IMR-90 (cell line): Measurements from ENCODE around the gene NAA50. TPM values are rescaled to one million over a fixed set of nuclear protein-coding genes. Genes with fewer than 3 reads are reported as not detected.

ENCODE experiments used
- ATAC-seq: fragments of 200-7000 bp; cut with Tn5 transposase; 2 replicates; pipeline ENCODE4 v1.9.1; 2020; ENCODE audit warnings: low read depth, mild to moderate bottlenecking, moderate library complexity
- BruUV-seq: library from RNA; stranded (reverse); fragments of 400-500 nt; replicated peaks from 2 replicates; lab custom pipeline; 2021; lab: Mats Ljungman, UMichigan
- CTCF ChIA-PET: fragments of 300-600 bp; formaldehyde crosslinking; extraction: SDS; loops from one replicate; lab custom pipeline; 2021; ENCODE audit warnings: antibody characterized with exemption; lab: Yijun Ruan, JAX
- POLR2A ChIA-PET: fragments of 300-600 bp; sonication (Branson Sonifier 250); formaldehyde crosslinking; loops from one replicate; lab custom pipeline; 2022; ENCODE audit warnings: antibody characterized with exemption; ENCODE audit not compliant: unreplicated experiment; lab: Charles Lee
- DNase-seq: peaks from one replicate; pipeline ENCODE4 v3.0.0; 2013
- H2AFZ ChIP-seq: replicated peaks from 2 replicates; pipeline ENCODE3; 2013; ENCODE audit warnings: low read length, mild to moderate bottlenecking; ENCODE audit not compliant: poor library complexity
- H2AK5ac ChIP-seq: 2 replicates; pipeline ENCODE4 v1.6.1; 2013; ENCODE audit warnings: low read depth, low read length, inconsistent platforms
- H2AK9ac ChIP-seq: replicated peaks from 2 replicates; pipeline ENCODE3; 2013; ENCODE audit warnings: mild to moderate bottlenecking, low read depth, low read length, moderate library complexity; ENCODE audit not compliant: poor library complexity
- H2BK120ac ChIP-seq: 2 replicates; pipeline ENCODE4 v1.6.1; 2013; ENCODE audit warnings: low read depth, low read length, inconsistent platforms
- H2BK15ac ChIP-seq: 3 replicates; pipeline ENCODE4 v1.6.1; 2013; ENCODE audit warnings: low read depth, low read length, inconsistent platforms
- H2BK20ac ChIP-seq: 2 replicates; pipeline ENCODE4 v1.6.1; 2013; ENCODE audit warnings: low read depth, mild to moderate bottlenecking, inconsistent platforms, low read length, moderate library complexity
- H2BK5ac ChIP-seq: 2 replicates; pipeline ENCODE4 v1.6.1; 2013; ENCODE audit warnings: mild to moderate bottlenecking, low read depth, low read length, inconsistent platforms; ENCODE audit not compliant: poor library complexity, severe bottlenecking
- H3K14ac ChIP-seq: replicated peaks from 2 replicates; pipeline ENCODE4 v1.6.1; 2013; ENCODE audit warnings: low read depth, low read length, inconsistent platforms
- H3K18ac ChIP-seq: 2 replicates; pipeline ENCODE4 v1.6.1; 2013; ENCODE audit warnings: low read depth, low read length, control low read depth
- H3K23ac ChIP-seq: 2 replicates; pipeline ENCODE4 v1.6.1; 2013; ENCODE audit warnings: low read depth, low read length, inconsistent platforms
- H3K27ac ChIP-seq: 2 replicates; pipeline ENCODE4 v1.5.1; 2013; ENCODE audit warnings: mild to moderate bottlenecking, control low read depth, low read length; ENCODE audit not compliant: insufficient read depth
- H3K27me3 ChIP-seq: 2 replicates; pipeline ENCODE4 v1.6.1; 2013; ENCODE audit warnings: low read length; ENCODE audit not compliant: control insufficient read depth, insufficient read depth
- H3K36me3 ChIP-seq: 2 replicates; pipeline ENCODE4 v1.6.1; 2013; ENCODE audit warnings: low read length, mixed read lengths; ENCODE audit not compliant: control insufficient read depth, insufficient read depth
- H3K4ac ChIP-seq: 2 replicates; pipeline ENCODE4 v1.6.1; 2013; ENCODE audit warnings: low read depth, low read length, inconsistent platforms
- H3K4me1 ChIP-seq: 2 replicates; pipeline ENCODE4 v1.6.1; 2013; ENCODE audit warnings: low read length, mixed read lengths; ENCODE audit not compliant: control insufficient read depth, insufficient read depth
- H3K4me2 ChIP-seq: 2 replicates; pipeline ENCODE4 v1.6.1; 2013; ENCODE audit warnings: low read depth, mild to moderate bottlenecking, control low read depth, low read length, moderate library complexity
- H3K4me3 ChIP-seq: 2 replicates; pipeline ENCODE4 v1.5.1; 2013; ENCODE audit warnings: low read depth, mild to moderate bottlenecking, control low read depth, low read length, moderate library complexity; ENCODE audit not compliant: insufficient read depth
- H3K56ac ChIP-seq: 2 replicates; pipeline ENCODE4 v1.6.1; 2013; ENCODE audit warnings: low read length, inconsistent platforms; ENCODE audit not compliant: insufficient read depth; ENCODE audit errors: extremely low read depth
- H3K79me1 ChIP-seq, 2 experiments: 2 replicates each; pipeline ENCODE4 v1.6.1; 2013; ENCODE audit warnings: low read length in 2 of 2, inconsistent platforms in 1 of 2, low read depth in 1 of 2
- H3K9ac ChIP-seq: 2 replicates; pipeline ENCODE4 v1.6.1; 2013; ENCODE audit warnings: low read depth, low read length, control low read depth
- H3K9me1 ChIP-seq: 2 replicates; pipeline ENCODE4 v1.6.1; 2013; ENCODE audit warnings: low read length, inconsistent platforms; ENCODE audit not compliant: insufficient read depth
- H3K9me3 ChIP-seq: 2 replicates; pipeline ENCODE4 v1.6.1; 2013; ENCODE audit warnings: low read length; ENCODE audit not compliant: control insufficient read depth, insufficient read depth
- H4K20me1 ChIP-seq: 2 replicates; pipeline ENCODE4 v1.6.1; 2013; ENCODE audit warnings: low read length, inconsistent platforms; ENCODE audit not compliant: insufficient read depth
- H4K5ac ChIP-seq: 2 replicates; pipeline ENCODE4 v1.6.1; 2013; ENCODE audit warnings: mild to moderate bottlenecking, low read depth, low read length, control low read depth
- H4K8ac ChIP-seq, 2 experiments: 2 replicates each; pipeline ENCODE4 v1.6.1; 2013; ENCODE audit warnings: low read depth in 2 of 2, low read length in 2 of 2, control low read depth in 1 of 2, inconsistent platforms in 1 of 2
- H4K91ac ChIP-seq: 2 replicates; pipeline ENCODE4 v1.6.1; 2013; ENCODE audit warnings: low read depth, low read length, inconsistent platforms; ENCODE audit not compliant: insufficient read depth
- BHLHE40 ChIP-seq: fragments of 150-350 bp; IDR thresholded peaks from 2 replicates; pipeline ENCODE4 v1.6.1; 2016; ENCODE audit warnings: mild to moderate bottlenecking, low read depth, low read length
- CEBPB ChIP-seq: IDR thresholded peaks from 2 replicates; pipeline ENCODE4 v1.6.1; 2012; ENCODE audit warnings: low read depth, low read length, improper control_type of control experiment
- CHD1 ChIP-seq: IDR thresholded peaks from 2 replicates; pipeline ENCODE4 v1.6.1; 2012; ENCODE audit warnings: low read depth, low read length, improper control_type of control experiment
- CTCF ChIP-seq: conservative IDR thresholded peaks from 2 replicates; pipeline ENCODE4 v1.5.1; 2012; ENCODE audit warnings: mild to moderate bottlenecking, low read depth, low read length, improper control_type of control experiment
- FOS ChIP-seq: fragments of 150-350 bp; IDR thresholded peaks from 2 replicates; pipeline ENCODE4 v1.6.1; 2016; ENCODE audit warnings: low read depth, low read length
- MAFK ChIP-seq: IDR thresholded peaks from 2 replicates; pipeline ENCODE4 v1.6.1; 2012; ENCODE audit warnings: low read depth, low read length, improper control_type of control experiment
- MAZ ChIP-seq: IDR thresholded peaks from 2 replicates; pipeline ENCODE4 v1.6.1; 2012; ENCODE audit warnings: low read depth, mild to moderate bottlenecking, low read length, improper control_type of control experiment, moderate library complexity, borderline replicate concordance
- MXI1 ChIP-seq: IDR thresholded peaks from 2 replicates; pipeline ENCODE4 v1.6.1; 2012; ENCODE audit warnings: low read depth, mild to moderate bottlenecking, low read length, moderate library complexity, borderline replicate concordance
- NFE2L2 ChIP-seq: fragments of 150-350 bp; IDR thresholded peaks from 2 replicates; pipeline ENCODE4 v1.6.1; 2016; ENCODE audit warnings: low read depth, mild to moderate bottlenecking, low read length
- POLR2A ChIP-seq: IDR thresholded peaks from 2 replicates; pipeline ENCODE4 v1.6.1; 2012; ENCODE audit warnings: mild to moderate bottlenecking, low read depth, low read length
- RAD21 ChIP-seq: IDR thresholded peaks from 2 replicates; pipeline ENCODE4 v1.6.1; 2012; ENCODE audit warnings: low read length, improper control_type of control experiment
- RCOR1 ChIP-seq: IDR thresholded peaks from 2 replicates; pipeline ENCODE4 v1.6.1; 2012; ENCODE audit warnings: mild to moderate bottlenecking, low read length, improper control_type of control experiment; ENCODE audit not compliant: insufficient replicate concordance
- RFX5 ChIP-seq: IDR thresholded peaks from 2 replicates; pipeline ENCODE4 v1.8.0; 2012; ENCODE audit warnings: low read depth, mild to moderate bottlenecking, low read length, moderate library complexity
- SMC3 ChIP-seq: fragments of 150-350 bp; IDR thresholded peaks from 2 replicates; pipeline ENCODE4 v1.6.1; 2016; ENCODE audit warnings: low read depth, mild to moderate bottlenecking, antibody characterized with exemption, low read length, moderate library complexity
- USF2 ChIP-seq: fragments of 150-350 bp; IDR thresholded peaks from 2 replicates; pipeline ENCODE4 v1.6.1; 2017; ENCODE audit warnings: mild to moderate bottlenecking, antibody characterized with exemption, low read length, low read depth
- WGBS, 2 experiments: methylation state at CpG; one replicate each; pipeline versions ENCODE4 v1.1.5 to v1.1.7; 2013; ENCODE audit warnings: missing lambda C conversion rate in 2 of 2; ENCODE audit not compliant: insufficient read length in 1 of 2; ENCODE audit errors: extremely low coverage in 2 of 2; 5-methylcytosine and 5-hydroxymethylcytosine counted together
- dilution Hi-C: fragments of 300-500 bp; cut with HindIII; formaldehyde crosslinking; loops from one replicate; pipeline ENCODE4 v1.14.3; 2018; ENCODE audit warnings: low sequenced_read_pairs; ENCODE audit not compliant: unreplicated experiment
- in situ Hi-C: fragments of 300-500 bp; cut with MboI; formaldehyde crosslinking; loops from 3 replicates; pipeline ENCODE4 v1.14.3; 2019; ENCODE audit warnings: low sequenced_read_pairs, inconsistent platforms, mixed read lengths
- intact Hi-C: fragments of 100-400 bp; cut with micrococcal nuclease; formaldehyde crosslinking; loops from 2 replicates; pipeline ENCODE4 v1.10.0; 2022
- polyA plus RNA-seq, 3 experiments: library from polyadenylated mRNA; depleted of rRNA; stranded (reverse); fragments of >200 nt; gene quantifications; 2 replicates each; pipeline ENCODE4 v1.2.3, GENCODE V29; 2012; ENCODE audit warnings: low replicate concordance in 1 of 3
- total RNA-seq: library from RNA; depleted of rRNA; stranded (reverse); fragments of >200 nt; gene quantifications from 2 replicates; pipeline ENCODE4 v1.2.3, GENCODE V29; 2012
- TF ChIP-seq, protein P1 (sequence below): fragments of 150-350 bp; IDR thresholded peaks from 2 replicates; pipeline ENCODE4 v1.6.1; 2016; ENCODE audit warnings: low read depth, mild to moderate bottlenecking, low read length, moderate library complexity, borderline replicate concordance

Gene NAA50
- total and polyA plus RNA-seq, 2 of the 4 experiments (the other 2 are of a cell fraction) = 42.4 to 125 TPM

GRCh38 chr3:113775516-113775915, 29.5 kb upstream of the NAA50 start:
- BruUV-seq = no TSS peak
- dilution Hi-C loops = no loop called here

More at GRCh38 chr3:113775516-113775915, 29.5 kb upstream of the NAA50 start:
- Histone ChIP-seq H4K8ac (peak overlapping the region in 1 of 2 experiments; percentile 40; a peak in 1 of 4 replicates), H2BK120ac (peak overlapping the region; percentile 72; the same call in 1 of the 2 replicates), H2BK20ac (peak overlapping the region; percentile 60), H3K23ac (peak overlapping the region; percentile 63; the same call in 1 of the 2 replicates), H4K91ac (peak overlapping the region; percentile 44; the same call in 1 of the 2 replicates), H3K18ac (peak overlapping the region; percentile 71; the same call in 1 of the 2 replicates), H3K79me1 (peaks cover 30 to 35% of the 10 kb centered on the region in 2 experiments), H3K27ac (no peak overlapping the region), H3K9me1 (peaks cover 10% of the 10 kb centered on the region), H3K14ac (peak overlapping the region; percentile 48; the same call in 1 of the 2 replicates), H3K4ac (peak overlapping the region; percentile 53; the same call in 1 of the 2 replicates), H4K20me1 (no peaks in the 10 kb centered on the region), H3K36me3 (0 out of 2 replicates have a peak, but pooled peaks cover 1% of the 10 kb centered on the region), H3K9ac (no peak overlapping the region), H4K5ac (peak overlapping the region; percentile 49; the same call in 1 of the 2 replicates), H3K4me3 (no peak overlapping the region), H3K4me2 (no peak overlapping the region), H2AK5ac (peak overlapping the region; percentile 75; the same call in 1 of the 2 replicates), H3K9me3 (no peaks in the 10 kb centered on the region), H2BK5ac (peak overlapping the region; percentile 37), H2AK9ac (no peak overlapping the region), H3K27me3 (no peaks in the 10 kb centered on the region), H2AFZ (no peak overlapping the region), H3K56ac (no peak overlapping the region), H3K4me1 (peaks cover 13% of the 10 kb centered on the region), H2BK15ac (no peak overlapping the region; the same call in 2 of the 3 replicates)
- in situ Hi-C loops = no loop called here
- POLR2A ChIA-PET = no interaction called here
- no CpG with 5 or more reads among the region's 1 CpG for WGBS, 2 experiments
- TF ChIP-seq CTCF (no peak), MAZ (no peak), MAFK (no peak), RFX5 (no peak), CHD1 (no peak), FOS (no peak), RCOR1 (no peak), MXI1 (no peak), USF2 (no peak), POLR2A (no peak), SMC3 (no peak), RAD21 (no peak), CEBPB (no peak), NFE2L2 (no peak), BHLHE40 (no peak)
- TF ChIP-seq, protein P1, sequence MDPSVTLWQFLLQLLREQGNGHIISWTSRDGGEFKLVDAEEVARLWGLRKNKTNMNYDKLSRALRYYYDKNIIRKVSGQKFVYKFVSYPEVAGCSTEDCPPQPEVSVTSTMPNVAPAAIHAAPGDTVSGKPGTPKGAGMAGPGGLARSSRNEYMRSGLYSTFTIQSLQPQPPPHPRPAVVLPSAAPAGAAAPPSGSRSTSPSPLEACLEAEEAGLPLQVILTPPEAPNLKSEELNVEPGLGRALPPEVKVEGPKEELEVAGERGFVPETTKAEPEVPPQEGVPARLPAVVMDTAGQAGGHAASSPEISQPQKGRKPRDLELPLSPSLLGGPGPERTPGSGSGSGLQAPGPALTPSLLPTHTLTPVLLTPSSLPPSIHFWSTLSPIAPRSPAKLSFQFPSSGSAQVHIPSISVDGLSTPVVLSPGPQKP = no peak
- intact Hi-C loops = no loop called here
- CTCF ChIA-PET = no interaction called here
- ATAC-seq (no peak), DNase-seq (no peak)
